Measurements from ENCODE around the gene RPSA. TPM values are rescaled to one million over a fixed set of nuclear protein-coding genes. Genes with fewer than 3 reads are reported as not detected.
A peak's percentile ranks its signal among the peaks of the same experiment; 100 is the strongest.

Gene RPSA
- total RNA-seq (2011; cell fraction: chromatin; rRNA removed; ENCODE audit: low replicate concordance) = 667 and 738 TPM in 2 replicates
- total RNA-seq (2011; cell fraction: nucleolus; rRNA removed) = 932 and 1,080 TPM in 2 replicates
- 1,386 and 2,499 TPM in 2 replicates for total RNA-seq (2011; cell fraction: nucleoplasm; rRNA removed)
- 2,954 and 3,368 TPM in 2 replicates for total RNA-seq (2014; rRNA removed)
- 2,627 and 2,725 TPM in 2 replicates for total RNA-seq (2014; rRNA removed; fragmentation: Illumina TruSeq; extraction: Trizol)
- 2,157 and 2,290 TPM in 2 replicates for total RNA-seq (2015; rRNA removed; fragmentation: Illumina TruSeq; extraction: Trizol)
- total RNA-seq (2021) = 2,714 and 2,919 TPM in 2 replicates
- polyA plus RNA-seq (2011; rRNA removed) = 4,272 and 5,659 TPM in 2 replicates
- polyA plus RNA-seq (2011; cell fraction: cytosol; rRNA removed) = 6,070 and 7,346 TPM in 2 replicates
- polyA plus RNA-seq (2011; cell fraction: nucleus; rRNA removed) = 1,863 and 2,598 TPM in 2 replicates
- polyA plus RNA-seq (2012) = 2,505 and 3,684 TPM in 2 replicates
- 3,113 and 3,517 TPM in 2 replicates for polyA plus RNA-seq (2014; fragmentation: Illumina TruSeq; extraction: Trizol)
- polyA plus RNA-seq (2014; fragmentation: Nextera tagmentation; extraction: Ambion mirVana) = 1,000 to 10,000 TPM; 2,672 to 2,730 TPM
- 3,291 and 3,996 TPM in 2 replicates for polyA plus RNA-seq (2014; rRNA removed)
- polyA minus RNA-seq (2011; rRNA and poly(A)+ RNA removed) = 2,013 and 2,369 TPM in 2 replicates
- polyA minus RNA-seq (2011; cell fraction: cytosol; rRNA and poly(A)+ RNA removed) = 890 and 971 TPM in 2 replicates
- 389 and 699 TPM in 2 replicates for polyA minus RNA-seq (2011; cell fraction: nucleus; rRNA and poly(A)+ RNA removed)
- percentile 100 among the genes with signal in this experiment for Bru-seq, nascent RNA
- percentile 100 among the genes with signal in this experiment for BruChase-seq, experiment 1, labeled RNA remaining after a 2-hour chase
- BruChase-seq, experiment 2, labeled RNA remaining after a 6-hour chase = percentile 100 among the genes with signal in this experiment
- long read RNA-seq, experiment 1, transcript RPSA-201 (7 exons, 1,171 nt) = major isoform, 1,187 of 1,491 reads
- long read RNA-seq, experiment 1, transcript RPSA-207 (5 exons, 1,227 nt) = minor isoform, 19 of 1,491 reads
- long read RNA-seq, experiment 1, partial matches to known transcripts = 143 of 1,491 reads
- long read RNA-seq, experiment 1, other reads (novel, unspliced or antisense) = 139 of 1,491 reads
- long read RNA-seq, experiment 2, transcript RPSA-202 (7 exons, 1,032 nt) = minor isoform, 6 of 3,239 reads
- long read RNA-seq, experiment 2, transcript RPSA-201 (7 exons, 1,171 nt) = major isoform, 2,153 of 3,239 reads
- long read RNA-seq, experiment 2, transcript RPSA-207 (5 exons, 1,227 nt) = minor isoform, 49 of 3,239 reads
- long read RNA-seq, experiment 2, partial matches to known transcripts = 332 of 3,239 reads
- long read RNA-seq, experiment 2, other reads (novel, unspliced or antisense) = 692 of 3,239 reads
- long read RNA-seq, experiment 3, transcript RPSA-201 (7 exons, 1,171 nt) = major isoform, 4,510 of 4,818 reads
- long read RNA-seq, experiment 3, transcript RPSA-207 (5 exons, 1,227 nt) = minor isoform, 5 of 4,818 reads
- long read RNA-seq, experiment 3, partial matches to known transcripts = 78 of 4,818 reads
- long read RNA-seq, experiment 3, other reads (novel, unspliced or antisense) = 222 of 4,818 reads

- peak; percentile 97 for FAIRE-seq
- H2AFZ ChIP-seq (ENCODE audit: low read depth, low read length) = peak within 1 kb of the TSS; percentile 86
- intact Hi-C loops (cut with micrococcal nuclease) = loop anchor here (1.0 to 10.0 kb wide), 5 partner anchors 23 to 898 kb away; partner anchors contain the start of genes EIF1B and SLC25A38
- no peaks in the 10 kb centered on the region for H3K27me3 ChIP-seq (ENCODE audit: control insufficient read depth in 2 of 2, insufficient read depth in 2 of 2, low read length in 2 of 2)
- peak within 1 kb of the TSS; percentile 96 for H3K4me2 ChIP-seq (ENCODE audit: insufficient read depth, low read length)
- H3K9me3 ChIP-seq (replicated peaks; ENCODE audit: control insufficient read depth, insufficient read depth, low read depth, low read length) = no peaks in the 10 kb centered on the region
- peak within 1 kb of the TSS; percentile 61 for H3K4me3 ChIP-seq
- ChIA-PET POLR2A (interaction anchor here (0.6 to 6.1 kb wide), 29 partner anchors 9 to 1118 kb away, joined by 3 to 45 read pairs (median 4); partner anchors contain the start of genes GORASP1, TTC21A and ZNF621), CTCF (ENCODE audit: low intra/inter-chr PET ratio) (interaction anchor here (0.7 to 1.7 kb wide), 4 partner anchors 91 to 774 kb away, joined by 3 to 6 read pairs (median 4); no protein-coding TSS in a partner anchor)
- peaks cover 18 to 29% of the 10 kb centered on the region in 2 experiments; a peak in 4 of 5 replicates for H3K4me1 ChIP-seq (replicated peaks in 1 of 2; ENCODE audit: control insufficient read depth in 2 of 2, insufficient read depth in 2 of 2, low read length in 2 of 2)
- peaks cover 47% of the 10 kb centered on the region for H3K36me3 ChIP-seq (ENCODE audit: control insufficient read depth, insufficient read depth, low read length)
- H3K27ac ChIP-seq (ENCODE audit: extremely low read depth, low read depth, low read length) = peak within 1 kb of the TSS; percentile 91
- peaks cover 63% of the 10 kb centered on the region for H3K79me2 ChIP-seq (ENCODE audit: control insufficient read depth, insufficient read depth, low read length)
- ATAC-seq = peak; percentile 92
- in situ Hi-C loops (cut with MboI) = loop anchor here (10.0 to 25.0 kb wide), 2 partner anchors 898 to 1056 kb away; partner anchors contain the start of genes EIF1B and RPL14
- peak; percentile 90 to 99 (median 94) for DNase-seq (ENCODE audit: extremely low read depth in 1 of 4, low spot score in 3 of 4)
- H4K20me1 ChIP-seq (replicated peaks; ENCODE audit: control insufficient read depth, insufficient read depth, low read length) = peaks cover 17% of the 10 kb centered on the region
- under 1% methylated on average over 63 of the region's 63 CpGs for WGBS (ENCODE audit: insufficient coverage, low coverage, missing lambda C conversion rate)
- peak within 1 kb of the TSS; percentile 94 to 97 for H3K9ac ChIP-seq (ENCODE audit: insufficient read depth in 1 of 2, low read depth in 2 of 2, low read length in 2 of 2)
- TSS peak; percentile 55 for BruUV-seq (replicated peaks)
- no peaks in the 10 kb centered on the region for H3K9me1 ChIP-seq (ENCODE audit: control insufficient read depth, insufficient read depth, low read length)
- TF ChIP-seq MLLT1 (IDR thresholded peaks at IDR 0.05) (peak; percentile 41 to 69; a peak in 2 of 4 replicates), THRB (CRISPR knock-in tag; conservative IDR thresholded peaks at IDR 0.05) (peak; percentile 73; the same call in 1 of the 2 replicates), ZNF253 (CRISPR knock-in tag; conservative IDR thresholded peaks at IDR 0.05) (no peak), C11orf30 (IDR thresholded peaks at IDR 0.05; ENCODE audit: low read depth) (peak; percentile 90), NFYB (IDR thresholded peaks at IDR 0.05; ENCODE audit: extremely low read depth, insufficient read length) (peak; percentile 58), ZFP1 (CRISPR knock-in tag; IDR thresholded peaks at IDR 0.05) (no peak), KLF1 (tag; IDR thresholded peaks at IDR 0.05) (peak; percentile 42; the same call in 1 of the 2 replicates), FOS (IDR thresholded peaks at IDR 0.05; ENCODE audit: extremely low read depth, insufficient read length) (peak; percentile 56), PRMT5 (CRISPR knock-in tag; IDR thresholded peaks at IDR 0.05) (no peak), HMG20B (CRISPR knock-in tag; IDR thresholded peaks at IDR 0.05) (no peak; the same call in 1 of the 2 replicates), PYGO2 (tag; IDR thresholded peaks at IDR 0.05) (no peak)
These were observed at the start of gene RPSA for GRCh38 chr3:39406368-39407258. Gene RPSA, plus strand, starts transcription at chr3:39406720. Its CDS starts 934 bp downstream, at chr3:39407654.
